Lung microvascular endothelial cell (primary cell): ENCODE data around the gene PGBD5. TPM values are rescaled to one million over a fixed set of nuclear protein-coding genes. Genes with fewer than 3 reads are reported as not detected.

Experiments
- DNase-seq, 2 donors: peaks; one replicate each; pipeline versions ENCODE4 v3.0.0 to v3.0.0-alpha.2; 2010; ENCODE audit warnings: low read depth in 2 of 2
- total RNA-seq: library from RNA; depleted of rRNA; stranded (reverse); fragments of >200 nt; gene quantifications from 2 replicates; pipeline ENCODE4 v1.2.1, GENCODE V29; 2014

Gene PGBD5
- total RNA-seq, 1 donor from 2014 or later, result 0.60 TPM

DNA sequence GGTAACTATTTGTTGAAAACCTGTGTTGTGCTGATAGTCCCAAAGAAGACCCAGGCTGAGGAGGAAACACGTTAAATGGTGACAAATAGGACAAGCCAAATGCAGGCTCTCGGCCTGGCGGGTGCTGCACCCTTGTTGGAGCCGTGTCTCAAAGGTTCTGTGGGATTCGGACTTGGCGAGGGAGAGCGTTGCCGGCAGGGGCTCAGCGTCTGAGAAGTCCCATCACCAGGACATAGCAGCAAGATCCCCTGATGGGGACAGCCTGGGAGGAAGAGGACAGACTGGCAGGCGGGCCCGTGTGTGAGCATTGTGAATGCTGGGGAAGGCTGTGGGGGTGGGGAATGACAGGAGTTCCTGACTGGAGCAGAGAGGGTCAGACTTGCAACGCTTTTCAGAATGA lies 142.5 kb downstream of the PGBD5 start:
- no peak for DNase-seq

DNA sequence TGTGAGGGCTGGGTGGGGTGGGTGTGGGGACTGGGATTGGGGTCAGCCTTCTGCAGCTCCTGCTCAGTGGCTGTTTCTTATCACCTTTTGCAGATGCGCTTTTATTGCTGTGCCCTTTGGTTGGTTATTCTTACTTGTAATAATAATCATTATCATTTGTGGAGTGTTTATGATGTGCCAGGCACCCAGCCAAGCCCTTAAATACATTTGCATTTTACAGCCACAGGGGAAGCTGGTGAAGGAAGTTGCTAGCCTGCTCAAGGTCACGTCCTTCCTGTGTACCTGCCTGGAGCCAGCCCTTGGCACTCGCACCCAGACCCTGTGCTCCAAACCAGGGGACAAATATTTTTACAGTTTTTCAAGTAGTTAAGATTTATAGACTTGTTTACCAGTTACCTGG lies 144.0 kb downstream of the PGBD5 start:
- peak; percentile 18 to 77 for DNase-seq

DNA sequence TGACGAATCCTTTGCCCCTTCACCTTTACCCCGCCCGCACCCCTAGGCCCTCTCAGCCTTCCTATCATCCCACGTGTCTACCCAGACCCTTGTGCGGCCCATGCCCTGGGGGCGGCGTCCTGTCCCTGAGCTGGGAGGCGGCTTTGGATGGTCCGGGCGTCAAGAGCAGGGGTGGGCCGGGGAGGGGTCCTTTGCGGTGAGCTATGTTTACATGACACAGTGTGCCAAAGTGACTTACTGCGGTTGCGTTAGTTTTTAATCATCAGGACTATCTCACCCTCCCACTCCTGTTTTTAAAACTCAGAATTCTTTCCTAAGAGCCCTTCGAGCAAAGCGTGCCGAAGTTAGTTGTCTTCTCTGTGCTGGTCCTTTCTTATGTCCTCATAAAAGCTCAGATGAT lies 144.6 kb downstream of the PGBD5 start:
- peak in 1 of 2 donors; percentile 28 for DNase-seq

DNA sequence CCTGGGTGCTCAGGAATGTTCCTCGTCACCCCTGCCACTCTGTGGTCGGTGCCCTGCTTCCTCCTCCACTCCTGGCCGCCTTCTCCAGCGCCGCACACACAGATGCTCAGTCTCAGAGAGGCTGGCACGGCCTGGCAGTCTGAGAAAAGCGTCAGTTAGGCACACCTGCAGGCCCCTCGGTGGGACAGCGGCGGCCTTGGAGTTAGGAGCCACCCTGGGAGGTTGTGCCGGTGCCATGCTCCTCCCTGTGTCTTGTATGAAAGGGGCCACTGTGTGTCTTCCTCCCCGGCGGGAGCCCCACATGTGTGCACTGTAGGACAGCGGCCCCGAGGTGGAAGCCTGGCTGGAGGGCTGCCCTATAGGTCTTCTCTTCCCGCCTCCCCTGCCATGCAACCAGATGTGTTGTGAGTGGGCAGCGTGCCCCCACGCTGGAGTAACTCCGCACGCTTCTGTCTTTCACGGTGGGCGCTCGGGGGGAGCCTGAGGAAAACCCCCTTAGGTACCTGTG lies 145.2 kb downstream of the PGBD5 start:
- no peak for DNase-seq

DNA sequence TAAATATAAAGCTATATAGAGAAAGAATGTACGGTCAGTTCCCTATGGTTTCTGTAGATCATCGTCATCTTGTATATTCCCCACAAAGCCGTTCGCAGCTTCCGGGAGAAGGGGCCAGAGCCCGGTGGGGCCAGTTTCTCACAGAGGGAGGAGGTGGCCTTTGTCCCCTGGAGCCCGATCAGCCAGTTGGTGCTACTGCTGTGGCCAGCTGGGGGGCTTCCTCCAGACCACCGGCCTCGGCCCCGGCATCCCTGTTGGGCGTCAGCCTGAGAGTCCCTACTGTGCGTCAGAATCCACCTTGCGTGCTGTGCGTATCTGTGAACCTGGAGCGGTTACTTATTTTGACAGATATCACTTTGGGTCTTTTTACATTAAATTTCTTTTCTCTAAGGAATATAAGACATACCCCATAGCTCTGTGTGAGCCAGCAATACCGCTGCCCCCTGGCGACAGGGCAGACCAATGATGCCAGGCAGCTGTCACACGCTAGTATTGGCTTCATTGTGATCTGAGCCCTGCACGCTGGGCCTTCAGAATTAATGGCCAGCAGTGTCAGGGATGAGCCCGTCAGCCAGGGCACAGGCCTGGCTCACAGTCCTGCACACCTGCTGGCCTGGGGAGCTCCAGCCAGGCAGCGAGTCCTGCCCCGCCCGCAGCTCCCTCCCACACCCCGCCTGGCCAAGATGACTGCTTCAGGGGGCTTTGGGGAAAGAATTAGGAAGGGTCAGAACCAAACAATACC lies 145.9 kb downstream of the PGBD5 start:
- no peak for DNase-seq

DNA sequence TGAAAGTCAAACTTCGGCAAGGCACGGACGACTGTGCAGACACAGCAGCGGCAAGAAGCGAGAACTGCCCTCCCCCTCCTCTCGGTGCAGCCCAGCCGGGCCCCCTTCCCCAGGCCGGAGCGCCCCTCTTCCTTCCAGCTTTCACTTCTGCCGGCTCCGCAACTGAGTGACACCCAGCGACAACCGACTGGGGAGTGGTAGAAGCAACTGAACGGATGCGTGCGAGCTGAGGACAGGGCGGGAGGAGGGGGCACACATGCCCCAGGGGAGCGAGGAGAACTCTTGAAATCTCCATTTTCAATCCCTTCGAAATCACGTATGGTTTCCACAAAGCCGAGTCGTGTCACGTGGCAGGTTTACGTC lies 146.6 kb downstream of the PGBD5 start:
- DNase-seq, result no peak

DNA sequence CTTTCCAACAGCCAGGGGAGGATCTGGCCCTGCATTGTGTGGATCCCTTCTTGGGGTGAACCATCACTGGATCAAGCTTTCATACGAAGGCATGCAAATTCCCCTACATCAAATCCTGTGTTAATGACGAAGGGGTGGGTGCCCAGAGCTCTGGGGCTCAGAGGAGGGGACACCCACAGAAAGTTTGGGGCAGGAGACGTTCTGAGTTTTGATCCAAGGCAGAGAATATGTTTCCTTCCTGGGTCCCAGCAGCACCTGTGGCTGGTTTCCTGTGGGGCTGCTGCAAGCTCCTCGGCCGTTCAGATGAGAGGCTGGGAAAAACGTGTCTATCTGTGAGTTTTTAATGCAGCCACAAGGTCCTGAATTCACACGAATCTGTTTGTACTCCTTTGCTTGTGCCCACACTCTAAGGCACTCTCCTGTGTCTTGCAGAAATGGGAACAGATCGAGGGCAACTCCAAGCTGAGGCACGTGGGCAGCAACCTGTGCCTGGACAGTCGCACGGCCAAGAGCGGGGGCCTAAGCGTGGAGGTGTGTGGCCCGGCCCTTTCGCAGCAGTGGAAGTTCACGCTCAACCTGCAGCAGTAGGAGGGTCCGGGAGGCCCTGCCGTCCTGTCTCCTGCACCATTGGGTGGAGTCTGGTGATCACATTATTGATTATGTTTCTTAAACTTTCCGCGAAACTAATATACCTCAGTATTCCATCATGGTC lies 147.1 kb downstream of the PGBD5 start:
- DNase-seq, result no peak

DNA sequence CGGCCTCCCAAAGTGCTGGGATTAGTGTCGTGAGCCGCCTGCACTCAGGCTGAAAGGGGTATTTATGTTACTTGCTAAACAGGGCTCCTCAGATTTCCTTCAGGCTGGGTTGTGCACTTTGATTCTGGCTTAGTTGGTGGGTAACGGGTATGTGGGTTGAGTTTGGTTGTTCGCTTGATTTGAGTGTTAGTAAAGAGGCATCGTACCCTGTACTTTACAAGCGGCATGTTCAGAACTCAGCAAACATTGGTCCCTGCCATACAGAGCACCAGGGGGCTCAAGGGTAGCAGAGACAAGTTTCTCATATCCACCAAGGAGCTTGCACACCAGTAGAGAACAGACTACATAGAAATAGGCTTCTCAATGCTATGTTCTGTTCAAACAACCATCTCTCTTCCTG lies 147.8 kb downstream of the PGBD5 start:
- no peak for DNase-seq

DNA sequence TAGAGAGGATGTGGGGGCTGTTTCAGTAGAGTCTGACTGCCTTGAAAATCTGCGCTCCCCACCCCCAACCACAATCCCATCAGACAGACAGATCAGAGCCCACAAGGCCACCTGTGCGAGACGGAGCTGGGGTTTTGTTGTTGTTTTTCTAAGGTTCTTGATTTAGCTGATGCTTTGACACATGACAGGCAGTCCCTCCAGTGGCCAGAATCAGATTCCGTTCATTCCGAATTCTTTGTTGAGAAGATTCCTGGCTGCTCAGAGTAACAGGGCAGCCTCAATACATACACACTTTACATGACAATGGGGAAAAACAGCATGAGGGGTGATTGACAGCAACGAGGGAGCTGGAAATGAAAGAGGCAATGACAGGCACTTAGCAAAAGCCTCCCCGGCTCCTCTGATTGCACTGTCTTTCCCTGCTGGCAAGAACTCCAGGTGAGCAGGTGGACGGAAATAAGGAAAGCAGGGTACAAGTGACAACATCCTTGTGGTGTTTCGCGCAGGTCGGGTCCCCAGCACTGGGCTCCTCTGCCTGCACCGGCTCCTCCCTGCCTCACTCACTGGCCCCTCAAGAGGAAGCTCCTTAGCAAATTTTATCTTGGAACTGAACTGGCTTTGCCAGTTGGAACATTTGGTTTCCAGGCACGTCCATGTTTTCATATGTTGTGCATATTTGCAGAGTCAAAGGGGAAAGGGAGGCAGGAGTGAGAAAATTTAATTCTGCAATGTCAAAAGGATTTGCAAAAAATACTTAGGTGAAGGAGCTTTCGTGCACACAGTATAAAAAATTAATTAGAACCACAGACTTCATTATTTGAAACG lies 148.7 kb downstream of the PGBD5 start:
- no peak for DNase-seq

DNA sequence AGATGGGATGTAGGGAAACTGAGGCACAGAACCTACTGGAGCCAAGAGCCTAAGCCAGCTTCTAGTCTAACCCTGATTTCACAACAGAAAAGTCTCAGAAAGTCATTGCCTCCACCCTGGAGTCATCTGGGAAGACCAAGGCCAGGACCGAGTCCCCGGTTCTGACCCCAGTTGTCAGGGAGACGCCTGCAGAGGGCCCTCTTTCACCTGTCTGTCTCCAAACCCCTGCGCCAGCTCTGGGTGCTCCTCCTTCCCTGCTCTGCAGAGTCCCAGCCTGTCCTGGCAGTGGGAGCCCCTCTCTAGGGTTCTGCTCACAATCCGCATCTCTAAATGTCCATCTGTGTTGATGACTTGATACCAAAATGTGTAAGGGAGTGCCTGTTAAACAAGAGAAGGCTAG lies 149.7 kb downstream of the PGBD5 start:
- no peak for DNase-seq

DNA sequence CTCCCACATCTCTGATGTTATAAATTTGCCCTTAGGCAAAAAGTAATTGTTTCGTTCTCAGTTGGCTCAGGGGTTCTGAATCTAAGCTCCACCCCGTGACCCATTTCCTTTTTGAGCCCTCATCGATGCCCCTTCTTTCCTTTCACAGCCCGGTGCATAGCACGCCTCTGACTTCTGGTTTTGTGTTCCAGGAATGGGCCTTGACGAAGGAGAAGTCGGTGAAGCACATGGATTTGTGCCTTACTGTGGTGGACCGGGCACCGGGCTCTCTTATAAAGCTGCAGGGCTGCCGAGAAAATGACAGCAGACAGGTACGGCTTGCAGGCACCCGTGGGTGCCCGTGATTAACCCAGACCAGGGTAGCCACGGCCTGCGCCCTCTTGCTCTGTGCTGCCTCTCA lies 151.9 kb downstream of the PGBD5 start:
- peak; percentile 59 to 71 for DNase-seq

DNA sequence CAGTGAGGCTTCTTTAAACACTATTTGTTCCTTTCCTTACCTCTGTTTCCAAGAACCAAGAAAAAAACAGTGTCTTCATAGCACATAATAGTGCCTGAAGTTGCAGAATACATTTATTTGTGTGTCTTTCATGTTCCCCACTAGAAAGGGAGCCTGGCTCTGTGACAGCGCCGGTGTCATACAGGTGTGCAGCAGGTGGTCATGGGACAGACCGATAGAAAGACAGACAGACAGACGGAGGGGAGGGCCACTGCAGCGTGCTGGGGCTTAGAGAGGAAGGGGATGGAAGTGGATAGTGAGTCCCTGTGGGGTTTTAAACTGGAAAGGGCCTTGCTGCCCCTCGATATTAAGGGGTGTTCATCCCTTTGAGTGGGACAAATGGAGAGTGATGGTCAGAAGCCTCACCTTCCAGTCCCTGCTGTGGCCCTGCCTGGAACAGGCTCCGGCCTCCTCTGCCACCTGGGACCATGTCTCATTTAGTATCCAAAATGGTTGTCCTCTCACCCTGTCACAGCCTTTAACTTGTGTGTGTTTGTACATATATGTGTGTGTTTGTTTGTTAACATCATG lies 152.9 kb downstream of the PGBD5 start:
- no peak for DNase-seq

DNA sequence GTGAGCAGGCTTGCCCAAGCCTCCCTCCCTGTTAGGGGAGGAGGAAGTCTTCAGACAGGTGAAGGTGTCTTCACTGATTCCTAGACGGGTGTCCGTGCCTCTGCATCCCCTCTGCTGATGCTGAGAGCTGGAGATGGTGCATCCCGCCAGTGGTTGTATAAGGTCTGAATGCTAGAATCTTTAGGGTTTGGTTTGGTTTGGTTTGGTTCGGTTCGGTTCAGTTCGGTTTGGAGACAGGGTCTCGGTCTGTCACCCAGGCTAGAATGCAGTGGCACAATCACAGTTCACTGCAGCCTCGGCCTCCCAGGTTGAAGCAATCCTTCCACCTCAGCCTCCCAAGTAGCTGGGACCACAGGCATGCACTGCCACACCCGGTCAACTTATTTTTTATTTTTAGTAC lies 153.6 kb downstream of the PGBD5 start:
- DNase-seq, result no peak

DNA sequence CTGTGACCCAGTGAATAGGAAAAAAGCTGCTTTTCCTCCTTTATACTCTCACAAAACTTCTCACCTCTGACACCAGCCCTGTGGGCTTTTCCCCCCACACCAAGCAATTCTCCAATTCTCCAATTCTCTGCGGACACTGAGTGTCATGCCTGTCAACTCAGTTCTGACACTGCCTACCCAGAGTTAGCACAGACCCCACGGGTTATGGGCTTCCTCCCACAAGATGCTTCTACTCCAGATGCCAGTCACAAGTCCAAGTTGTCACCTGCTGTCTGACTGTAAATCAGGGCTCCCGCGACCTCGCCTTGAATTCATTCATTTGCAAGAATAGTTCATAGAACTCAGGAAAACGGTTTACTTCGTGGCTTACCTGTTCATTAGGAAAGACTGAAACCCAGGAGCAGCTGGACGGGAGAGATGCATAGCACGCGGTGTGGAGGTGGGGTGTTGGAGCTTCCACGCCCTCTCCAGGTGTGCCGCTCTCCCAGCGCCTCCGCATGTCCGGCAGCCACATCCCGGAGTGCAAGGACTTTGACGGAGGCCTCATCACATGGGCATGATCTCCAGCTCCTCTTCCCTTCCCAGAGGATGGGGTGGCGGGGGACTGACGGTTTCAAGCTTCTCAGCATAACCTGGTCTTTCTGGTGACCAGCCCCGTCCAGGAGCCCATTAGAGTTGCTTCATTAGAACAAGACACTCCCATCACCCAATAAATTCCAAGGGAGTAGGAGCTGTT lies 154.7 kb downstream of the PGBD5 start:
- no peak for DNase-seq

DNA sequence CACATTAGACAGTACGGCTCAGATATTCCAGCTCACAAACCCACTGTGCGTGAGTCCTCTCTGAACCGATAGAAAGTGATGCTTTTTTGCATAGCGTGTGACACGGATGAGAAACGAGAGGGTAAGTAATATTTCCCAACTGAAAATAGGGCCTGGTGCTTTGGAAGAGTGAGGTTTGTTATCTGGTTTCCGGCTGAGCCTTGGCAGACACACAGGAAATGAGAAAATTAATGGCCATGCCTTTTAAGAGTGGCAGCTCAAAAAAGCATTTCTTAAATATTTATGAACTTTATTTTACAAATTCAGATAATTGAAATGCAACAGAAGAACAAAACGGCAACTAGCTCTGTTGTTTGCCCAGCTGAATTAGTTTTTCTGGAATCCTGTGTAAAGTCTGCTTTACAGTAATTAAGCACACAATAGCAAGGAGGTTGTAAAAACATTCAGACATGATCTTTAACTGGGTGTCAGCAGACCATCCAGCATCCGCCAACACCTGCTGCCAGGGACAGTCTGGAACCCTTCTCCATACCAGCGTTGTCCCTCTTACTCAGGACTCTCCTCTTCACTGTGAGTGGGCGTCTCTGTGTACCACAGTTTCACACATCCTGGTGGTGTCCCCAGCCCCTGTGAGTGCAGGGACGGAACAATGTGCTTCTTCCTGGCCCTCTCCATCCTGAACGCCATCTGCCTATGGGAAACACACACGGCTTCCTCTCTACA lies 155.4 kb downstream of the PGBD5 start:
- peak; percentile 69 to 88 for DNase-seq

DNA sequence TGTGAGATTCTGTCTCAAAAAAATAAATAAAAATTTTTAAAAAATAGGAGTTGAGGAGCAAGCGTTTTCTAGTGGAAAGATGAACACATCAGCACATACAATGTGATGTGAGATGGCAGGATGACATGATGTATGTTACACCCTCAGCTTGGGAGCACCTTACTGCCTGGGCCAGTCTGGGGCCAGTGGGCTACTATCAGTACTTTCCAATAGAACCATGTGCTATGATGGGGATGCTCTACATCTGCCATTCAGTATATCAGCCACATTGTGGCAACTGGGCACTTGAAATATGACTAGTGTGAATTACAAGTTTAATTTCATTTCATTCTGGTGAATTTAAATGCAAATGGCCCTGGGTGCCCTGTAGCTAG lies 156.0 kb downstream of the PGBD5 start:
- DNase-seq, result no peak

DNA sequence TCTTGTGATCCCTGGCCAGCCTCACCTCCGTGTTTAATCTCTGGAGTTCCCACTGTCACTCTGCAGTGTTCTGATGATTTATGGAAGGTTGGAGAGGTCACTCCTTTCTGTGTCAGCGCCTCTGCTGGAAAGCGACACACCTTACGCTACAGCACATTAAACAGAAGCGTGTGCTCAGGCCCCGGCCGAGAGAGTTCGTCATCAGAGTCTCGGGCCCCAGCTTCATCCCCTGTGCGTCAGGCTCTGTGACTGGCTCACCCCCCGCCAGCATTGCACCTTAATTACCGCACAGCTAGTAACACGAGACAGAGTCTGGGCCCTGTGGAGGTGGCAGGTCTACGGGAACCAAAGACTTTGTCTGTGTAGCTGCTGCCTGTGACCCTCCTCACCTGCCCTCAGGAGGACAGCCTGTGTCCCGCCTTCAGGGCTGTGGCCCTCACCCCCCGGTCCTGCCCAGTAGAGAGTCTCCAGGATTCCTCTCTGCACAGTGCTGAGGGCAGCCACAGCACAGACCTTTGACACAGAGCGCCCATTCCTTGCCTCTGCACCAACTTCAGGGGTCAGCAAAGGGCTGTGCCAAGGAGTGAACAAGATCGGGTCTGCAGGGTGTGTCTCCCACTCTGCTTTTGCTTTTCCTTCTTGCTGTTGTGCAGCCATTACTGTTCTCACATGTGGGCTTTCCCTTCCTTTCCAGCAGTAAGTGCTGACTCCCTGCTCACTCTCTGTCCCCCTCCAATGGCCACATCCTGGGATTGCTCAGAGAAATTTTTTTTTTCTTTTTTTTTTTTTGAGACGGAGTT lies 157.6 kb downstream of the PGBD5 start:
- peak; percentile 80 to 81 for DNase-seq

DNA sequence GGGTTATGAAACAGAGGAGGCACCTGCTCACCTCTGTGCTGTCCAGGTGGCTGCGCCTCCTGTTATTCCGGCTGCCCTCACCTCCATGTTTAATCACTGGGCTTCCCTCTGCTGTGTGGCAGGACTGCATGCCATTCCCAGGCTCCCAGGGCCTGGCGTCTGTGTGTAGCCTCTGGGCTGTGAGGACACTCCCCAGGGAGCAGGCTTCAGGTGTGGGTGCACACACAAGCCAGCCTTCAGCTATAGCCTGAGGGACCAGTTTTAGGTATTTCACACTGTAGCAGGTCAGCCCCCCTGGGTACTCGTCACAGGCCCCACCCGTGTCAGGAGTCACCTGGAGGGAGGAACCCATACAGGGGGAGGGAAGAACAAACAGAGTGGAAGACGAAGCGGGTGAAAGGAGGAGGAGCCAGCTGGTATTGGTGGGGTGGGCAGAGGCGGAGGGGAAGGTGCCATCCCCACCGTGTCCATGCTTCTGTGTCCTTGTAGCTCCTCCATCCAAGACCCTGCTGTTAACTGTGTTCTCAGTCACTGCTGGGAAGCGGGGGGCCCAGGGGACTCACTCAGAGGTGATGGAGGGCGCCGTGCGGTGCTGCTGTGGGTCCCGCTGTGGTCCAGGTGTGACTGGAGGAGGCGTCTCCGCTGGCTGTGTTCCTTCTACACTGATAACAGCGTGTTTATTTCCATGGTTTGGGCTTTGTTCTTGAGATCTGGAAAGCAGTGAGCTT lies 158.6 kb downstream of the PGBD5 start:
- no peak for DNase-seq

DNA sequence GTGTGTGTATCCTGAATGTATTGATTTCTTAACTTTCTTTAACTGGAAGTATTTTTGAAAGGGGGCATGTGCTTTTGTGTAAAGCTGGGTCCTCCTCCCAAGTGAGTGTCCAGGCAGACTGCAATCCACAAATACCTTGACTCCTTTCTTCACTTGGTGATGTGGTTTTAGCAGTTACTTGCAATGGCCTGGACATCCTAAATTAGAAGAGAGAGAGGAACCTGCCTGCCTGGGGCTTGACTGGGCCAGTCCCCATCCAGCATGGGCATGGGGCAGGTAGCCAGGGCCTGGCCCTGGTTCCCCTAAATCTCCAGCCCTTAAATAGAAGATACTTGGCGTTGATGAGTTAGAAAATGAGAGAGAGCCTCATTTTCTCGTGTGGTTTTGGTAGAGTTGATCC lies 159.7 kb downstream of the PGBD5 start:
- DNase-seq, result no peak
